Measurements from ENCODE around the gene FXR1. TPM values are rescaled to one million over a fixed set of nuclear protein-coding genes. Genes with fewer than 3 reads are reported as not detected.
A peak's percentile ranks its signal among the peaks of the same experiment; 100 is the strongest.
"Not testable (repeated sequence)": the region's sequence is repeated elsewhere in the genome, so short reads cannot be mapped to it uniquely, and the experiment has no call there.

FXR1 gene
- total RNA-seq: 558 TPM

- DNase-seq: peak; percentile 95
Measured at GRCh38 chr3:180912304-180913296, at the start of gene FXR1. TSS of gene FXR1 (plus strand) at chr3:180912670. CDS start at chr3:180912686, 16 bp downstream.

GRCh38 chr3:180870008-180870699, 42.3 kb upstream of the FXR1 start:
- peak; percentile 71 for DNase-seq

GRCh38 chr3:180871901-180872300, 40.6 kb upstream of the FXR1 start:
- peak; percentile 68 for DNase-seq

- not testable (repeated sequence) for DNase-seq
Measured at GRCh38 chr3:180872430-180872829, 40.0 kb upstream of the FXR1 start.

GRCh38 chr3:180875124-180875698, 37.3 kb upstream of the FXR1 start:
- DNase-seq: no peak

- no peak for DNase-seq
Measured at GRCh38 chr3:180881065-180881801, 31.2 kb upstream of the FXR1 start.

- DNase-seq: no peak
Measured at GRCh38 chr3:180882115-180882514, 30.4 kb upstream of the FXR1 start.

GRCh38 chr3:180888992-180889560, 23.4 kb upstream of the FXR1 start:
- no peak for DNase-seq

- DNase-seq: no peak
Measured at GRCh38 chr3:180898572-180898971, 13.9 kb upstream of the FXR1 start.

- DNase-seq: no peak
Measured at GRCh38 chr3:180909369-180910127, 2.9 kb upstream of the FXR1 start.

- DNase-seq: no peak
Measured at GRCh38 chr3:180910823-180911222, 1.6 kb upstream of the FXR1 start.

- DNase-seq: no peak
Measured at GRCh38 chr3:180911876-180912303, 580 bp upstream of the FXR1 start.

- DNase-seq: peak; percentile 81
Measured at GRCh38 chr3:180913581-180914404, 1.3 kb downstream of the FXR1 start.

GRCh38 chr3:180918542-180918941, 6.1 kb downstream of the FXR1 start:
- no peak for DNase-seq

GRCh38 chr3:180922242-180922641, 9.8 kb downstream of the FXR1 start:
- no peak for DNase-seq

GRCh38 chr3:180923561-180923960, 11.1 kb downstream of the FXR1 start:
- no peak for DNase-seq

GRCh38 chr3:180926526-180926925, 14.1 kb downstream of the FXR1 start:
- no peak for DNase-seq

GRCh38 chr3:180929376-180929775, 16.9 kb downstream of the FXR1 start:
- DNase-seq: no peak

- no peak for DNase-seq
Measured at GRCh38 chr3:180930526-180930925, 18.1 kb downstream of the FXR1 start.

- DNase-seq: no peak
Measured at GRCh38 chr3:180932819-180933218, 20.3 kb downstream of the FXR1 start.
